ENCODE results near the gene MYO5C. TPM values are rescaled to one million over a fixed set of nuclear protein-coding genes. Genes with fewer than 3 reads are reported as not detected.

The MYO5C gene
- total and polyA plus RNA-seq, 2 of the 8 experiments (the other 6 are each of a cell fraction or from before 2014, with no cell fraction given) = 8.2 to 26.7 TPM

DNA sequence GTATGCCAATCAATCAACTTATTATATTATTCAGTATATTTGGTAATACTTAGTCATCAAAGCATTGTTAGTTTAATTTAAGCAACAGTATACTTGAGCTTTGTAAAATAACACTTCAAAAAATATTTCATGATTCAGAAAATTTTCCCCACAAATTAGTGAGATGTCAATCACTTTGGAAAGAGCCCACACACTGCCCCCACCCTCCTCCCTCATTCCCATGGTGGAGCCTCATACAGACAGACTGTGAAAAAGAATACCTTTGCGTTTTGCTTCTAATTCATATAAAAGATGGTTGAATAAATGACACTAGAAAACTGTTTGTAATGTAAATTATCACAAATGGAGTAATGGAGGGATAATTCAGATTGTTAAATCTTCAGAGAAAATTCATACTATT is 43.3 kb upstream of the MYO5C start:
- Histone ChIP-seq H2BK20ac (ENCODE audit: low read length) (no peak overlapping the region), H4K20me1 (replicated peaks in 1 of 2; ENCODE audit: control insufficient read depth in 1 of 2, insufficient read depth in 2 of 2, low read length in 2 of 2) (no peaks in the 10 kb centered on the region), H3K9ac (replicated peaks in 1 of 4; ENCODE audit: extremely low read depth in 1 of 4, low read depth in 3 of 4, low read length in 3 of 4) (no peak overlapping the region), H3K4me1 (replicated peaks in 1 of 4; ENCODE audit: control insufficient read depth in 3 of 4, insufficient read depth in 4 of 4, low read length in 3 of 4) (peaks cover 0 to 14% (median 6%) of the 10 kb centered on the region in 4 experiments; a peak in 5 of 7 replicates), H3K4me3 (ENCODE audit: extremely low read depth in 1 of 4, insufficient read depth in 2 of 4, low read depth in 3 of 4, low read length in 4 of 4) (no peak overlapping the region), H3K27ac (ENCODE audit: low read depth, low read length) (no peak overlapping the region), H2BK120ac (replicated peaks; ENCODE audit: low read depth, low read length) (no peak overlapping the region), H2AK5ac (ENCODE audit: low read depth, low read length) (no peak overlapping the region), H4K8ac (ENCODE audit: extremely low read depth, insufficient read depth, low read length) (no peak overlapping the region), H3K79me2 (ENCODE audit: control insufficient read depth in 1 of 2, insufficient read depth in 2 of 2, low read length in 2 of 2) (no peaks in the 10 kb centered on the region), H3K9me3 (ENCODE audit: insufficient read depth in 2 of 2, low read depth in 1 of 2, low read length in 1 of 2) (no peaks in the 10 kb centered on the region), H3K79me1 (ENCODE audit: low read depth, low read length) (no peaks in the 10 kb centered on the region), H2BK12ac (ENCODE audit: low read depth, low read length) (no peak overlapping the region), H3K4ac (replicated peaks; ENCODE audit: insufficient read length, low read depth, low read length) (no peak overlapping the region), H3K4me2 (ENCODE audit: insufficient read depth in 1 of 2, low read depth in 2 of 2, low read length in 2 of 2) (no peak overlapping the region; a peak in 1 of 4 replicates), H4K91ac (replicated peaks; ENCODE audit: insufficient read length, low read length) (no peak overlapping the region), H3K36me3 (ENCODE audit: control insufficient read depth in 2 of 4, insufficient read depth in 4 of 4, low read length in 3 of 4) (no peaks in the 10 kb centered on the region), H3K23ac (ENCODE audit: insufficient read length) (no peak overlapping the region), H3K56ac (replicated peaks; ENCODE audit: insufficient read length, low read depth, low read length) (no peak overlapping the region), H3K23me2 (ENCODE audit: low read depth, low read length) (no peaks in the 10 kb centered on the region), H2BK15ac (ENCODE audit: low read length) (no peak overlapping the region), H2BK5ac (ENCODE audit: low read depth, low read length) (no peak overlapping the region), H3K14ac (ENCODE audit: insufficient read length) (no peak overlapping the region), H2AFZ (ENCODE audit: low read length) (no peak overlapping the region), H3K18ac (ENCODE audit: extremely low read depth, low read length) (no peak overlapping the region), H4K5ac (ENCODE audit: insufficient read length, low read depth, low read length) (no peak overlapping the region), H3K27me3 (replicated peaks in 1 of 4; ENCODE audit: control insufficient read depth in 3 of 4, extremely low read depth in 1 of 4, insufficient read depth in 3 of 4, low read length in 3 of 4) (peaks cover 0 to 1% (median 0%) of the 10 kb centered on the region in 4 experiments; a peak in 1 of 7 replicates)
- CTCF ChIA-PET (ENCODE audit: partially characterized antibody) = interaction anchor here (1.0 kb wide), 1 partner anchor 81 kb away, joined by 3 read pairs; no protein-coding TSS in a partner anchor
- DNase-seq (ENCODE audit: low read depth in 1 of 2, low spot score in 2 of 2) = no peak
- POLR2A ChIA-PET (ENCODE audit: partially characterized antibody) = no interaction called here
- 74% methylated on average over 1 of the region's 1 CpG; no CpG with 5 or more reads in 1 of the 2 experiments for WGBS, 2 experiments (ENCODE audit: extremely low coverage in 1 of 2, insufficient coverage in 1 of 2, insufficient read length in 1 of 2, insufficient replicate concordance in 2 of 2, low coverage in 1 of 2, low lambda C conversion rate in 2 of 2, missing lambda C conversion rate in 1 of 2)
- FAIRE-seq = no peak
- no peak for TF ChIP-seq SRF (IDR thresholded peaks at IDR 0.05; ENCODE audit: low read depth, low read length)
- TF ChIP-seq ATF2 (IDR thresholded peaks at IDR 0.05; ENCODE audit: low read length) = no peak
- TF ChIP-seq RXRA (IDR thresholded peaks at IDR 0.05; ENCODE audit: insufficient read depth, low read depth, low read length) = no peak
- TF ChIP-seq TCF12 (IDR thresholded peaks at IDR 0.05; ENCODE audit: low read depth, low read length) = no peak

Data from H1 (cell line).